Activated naive CD8-positive, alpha-beta T cell (primary cell): ENCODE results near the gene GNPTG.
"Not testable (repeated sequence)": the region's sequence is repeated elsewhere in the genome, so short reads cannot be mapped to it uniquely, and the experiment has no call there.

ENCODE experiments used
- H3K27ac Mint-ChIP-seq: one replicate; pipeline ENCODE4 v1.8.0; 2021; ENCODE audit warnings: mixed read lengths
- H3K27me3 Mint-ChIP-seq: one replicate; pipeline ENCODE4 v1.8.0; 2021; ENCODE audit warnings: mixed read lengths
- H3K36me3 Mint-ChIP-seq: one replicate; pipeline ENCODE4 v1.8.0; 2021; ENCODE audit warnings: mixed read lengths
- H3K4me1 Mint-ChIP-seq: one replicate; pipeline ENCODE4 v1.8.0; 2021; ENCODE audit warnings: low read depth, mixed read lengths
- H3K4me3 Mint-ChIP-seq: one replicate; pipeline ENCODE4 v1.8.0; 2021; ENCODE audit warnings: mild to moderate bottlenecking, mixed read lengths
- H3K9me3 Mint-ChIP-seq: one replicate; pipeline ENCODE4 v1.8.0; 2021; ENCODE audit warnings: low read depth, mixed read lengths

Gene GNPTG

DNA sequence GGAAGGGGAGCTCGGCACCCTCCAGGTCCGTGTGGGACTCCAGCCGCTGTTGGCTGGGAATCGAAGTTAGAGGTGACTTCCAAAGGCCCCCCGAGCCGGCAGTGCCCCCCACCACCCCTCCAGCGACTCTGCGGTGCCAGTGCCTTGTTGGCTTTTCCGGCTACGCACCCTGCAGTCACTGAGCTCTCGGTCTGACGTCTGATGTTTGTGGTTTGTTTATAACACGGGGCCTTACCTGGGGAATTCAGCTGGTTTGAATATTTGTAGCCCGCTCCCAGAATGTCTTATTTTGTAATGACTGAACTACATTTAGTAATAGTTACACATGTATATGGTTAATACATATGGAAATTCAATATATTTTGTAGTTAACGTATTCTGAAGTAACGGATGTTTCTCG, 25.3 kb upstream of the GNPTG start:
- H3K27ac Mint-ChIP-seq: peak overlapping the region; percentile 55
- H3K4me1 Mint-ChIP-seq: peaks cover 2% of the 10 kb centered on the region
- H3K27me3 Mint-ChIP-seq: no peaks in the 10 kb centered on the region
- H3K9me3 Mint-ChIP-seq: no peaks in the 10 kb centered on the region
- no peaks in the 10 kb centered on the region for H3K36me3 Mint-ChIP-seq
- H3K4me3 Mint-ChIP-seq: no peak overlapping the region

DNA sequence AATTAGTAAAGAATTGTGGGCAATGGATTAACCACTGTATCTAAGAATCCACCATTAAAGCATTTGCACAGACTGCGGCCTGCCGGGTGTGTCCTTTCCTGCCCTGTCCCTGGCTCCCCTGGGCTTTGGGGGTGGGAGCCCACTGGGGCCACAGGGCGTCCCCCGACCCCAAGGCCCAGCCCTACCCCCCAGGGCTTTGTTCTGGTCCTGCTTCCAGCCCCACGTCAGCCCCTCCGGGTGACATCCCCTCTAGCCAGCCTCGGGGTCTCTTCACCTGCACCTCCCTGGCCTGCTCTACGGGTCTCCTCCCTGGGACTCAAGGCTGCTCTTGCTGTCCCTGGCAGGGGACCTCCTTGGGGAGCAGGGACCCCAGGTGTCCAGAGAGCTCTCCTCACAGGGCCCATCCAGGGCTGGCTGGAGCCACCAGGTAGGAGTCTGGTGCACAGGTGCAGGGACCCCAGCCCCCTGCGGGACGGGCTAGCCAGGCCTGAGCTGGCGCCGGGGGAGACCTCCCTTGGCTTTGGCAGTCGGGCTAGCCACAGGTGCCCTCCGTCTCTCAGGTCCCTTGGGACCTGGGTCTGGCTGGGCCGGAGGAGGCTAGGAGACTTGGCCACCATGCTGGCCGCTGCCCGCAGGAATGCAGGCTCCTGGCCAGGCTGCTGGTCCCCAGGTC, 24.6 kb upstream of the GNPTG start:
- Mint-ChIP-seq H3K27me3 (peaks cover 2% of the 10 kb centered on the region), H3K4me3 (no peak overlapping the region), H3K27ac (no peak overlapping the region), H3K4me1 (peaks cover 8% of the 10 kb centered on the region), H3K9me3 (no peaks in the 10 kb centered on the region), H3K36me3 (no peaks in the 10 kb centered on the region)

DNA sequence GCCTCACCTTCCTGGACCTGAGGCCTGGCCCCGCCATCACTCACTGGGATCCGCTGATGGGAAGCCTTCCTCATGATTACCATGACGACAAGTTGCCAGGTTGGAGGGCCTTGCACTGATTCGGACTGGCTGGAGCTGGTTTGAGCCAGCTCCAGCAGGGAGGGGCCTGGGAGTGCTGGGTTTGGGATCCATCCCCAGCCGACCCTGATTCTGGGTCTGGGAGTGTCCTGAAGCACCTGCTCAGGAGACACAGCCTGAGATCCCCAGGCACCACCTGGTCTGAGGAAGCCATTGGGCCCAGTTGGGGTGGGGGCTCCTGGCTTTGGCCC, 24.1 kb upstream of the GNPTG start:
- H3K9me3 Mint-ChIP-seq: no peaks in the 10 kb centered on the region
- H3K36me3 Mint-ChIP-seq: no peaks in the 10 kb centered on the region
- no peak overlapping the region for H3K4me3 Mint-ChIP-seq
- H3K27ac Mint-ChIP-seq: no peak overlapping the region
- H3K27me3 Mint-ChIP-seq: peaks cover 2% of the 10 kb centered on the region
- peaks cover 13% of the 10 kb centered on the region for H3K4me1 Mint-ChIP-seq

DNA sequence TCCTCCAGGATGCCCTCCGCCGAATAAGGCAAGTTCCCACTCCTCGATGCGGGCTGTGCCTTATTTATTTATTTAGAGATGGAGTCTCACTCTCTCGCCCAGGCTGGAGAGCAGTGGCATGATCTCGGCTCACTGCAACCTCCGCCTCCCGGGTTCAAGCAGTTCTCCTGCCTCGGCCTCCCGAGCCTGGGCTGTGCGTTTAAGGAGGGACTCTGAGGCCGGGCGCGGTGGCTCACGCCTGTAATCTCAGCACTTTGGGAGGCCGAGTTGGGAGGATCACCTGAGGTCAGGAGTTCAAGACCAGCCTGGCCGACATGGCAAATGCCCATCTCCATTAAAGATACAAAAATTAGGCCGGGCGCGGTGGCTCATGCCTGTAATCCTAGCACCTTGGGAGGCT, 23.6 kb upstream of the GNPTG start:
- peaks cover 15% of the 10 kb centered on the region for H3K4me1 Mint-ChIP-seq
- H3K9me3 Mint-ChIP-seq, H3K36me3 Mint-ChIP-seq, H3K27ac Mint-ChIP-seq, H3K4me3 Mint-ChIP-seq, H3K27me3 Mint-ChIP-seq: not testable (repeated sequence)

DNA sequence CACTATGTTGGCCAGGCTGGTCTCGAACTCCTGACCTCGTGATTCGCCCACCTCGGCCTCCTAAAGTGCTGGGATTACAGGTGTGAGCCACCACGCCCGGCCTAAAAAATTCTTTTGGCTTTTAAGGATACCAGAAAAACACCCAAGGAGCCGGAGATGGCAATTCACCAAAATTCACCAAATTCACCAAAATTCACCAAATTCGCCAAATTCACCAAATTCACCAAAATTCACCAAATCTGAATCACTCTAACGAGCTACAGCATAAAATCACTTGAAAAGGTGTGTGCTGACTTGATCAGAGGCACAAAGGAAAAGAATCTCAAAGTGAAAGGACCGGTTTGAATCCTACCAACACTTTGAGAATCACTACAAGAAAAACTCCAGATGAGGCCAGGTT, 22.8 kb upstream of the GNPTG start:
- not testable (repeated sequence) for H3K36me3 Mint-ChIP-seq, H3K4me3 Mint-ChIP-seq, H3K9me3 Mint-ChIP-seq, H3K27ac Mint-ChIP-seq, H3K27me3 Mint-ChIP-seq
- H3K4me1 Mint-ChIP-seq: peaks cover 15% of the 10 kb centered on the region

DNA sequence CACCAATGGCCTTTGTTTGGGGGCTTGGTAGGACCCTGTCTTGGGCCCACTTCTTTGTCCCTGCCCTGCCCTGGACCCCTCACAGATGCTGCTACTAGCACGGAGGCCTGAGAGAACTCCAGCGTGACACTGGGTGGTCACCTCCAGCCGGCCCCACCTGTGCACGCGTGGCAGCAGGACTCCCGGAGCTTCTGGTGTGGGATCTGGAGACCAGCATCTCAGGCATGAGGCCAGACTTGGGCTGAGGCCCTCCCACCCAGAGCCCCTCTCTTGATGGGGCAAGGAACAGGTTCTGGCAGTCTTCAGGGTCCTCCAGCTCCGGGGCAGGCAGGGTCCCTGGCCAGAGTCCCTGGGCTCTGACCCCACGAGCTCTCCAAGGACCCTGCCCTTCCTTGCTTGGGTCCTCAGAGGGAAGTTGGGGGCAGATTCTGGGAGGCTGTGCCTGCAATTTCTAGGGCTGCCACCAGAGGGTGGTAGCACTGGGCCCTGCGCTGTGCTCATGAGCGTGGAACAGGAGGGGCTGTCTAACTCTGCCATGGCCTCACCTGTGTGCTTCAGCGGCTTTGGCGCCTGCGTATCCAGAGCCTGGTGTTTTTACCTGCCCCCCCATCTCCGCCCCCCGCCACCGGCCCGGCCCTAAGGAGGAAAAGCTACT, 21.3 kb upstream of the GNPTG start:
- peaks cover 18% of the 10 kb centered on the region for H3K4me1 Mint-ChIP-seq
- H3K27ac Mint-ChIP-seq: no peak overlapping the region
- no peaks in the 10 kb centered on the region for H3K36me3 Mint-ChIP-seq
- H3K27me3 Mint-ChIP-seq: peaks cover 6% of the 10 kb centered on the region
- H3K4me3 Mint-ChIP-seq: no peak overlapping the region
- no peaks in the 10 kb centered on the region for H3K9me3 Mint-ChIP-seq

DNA sequence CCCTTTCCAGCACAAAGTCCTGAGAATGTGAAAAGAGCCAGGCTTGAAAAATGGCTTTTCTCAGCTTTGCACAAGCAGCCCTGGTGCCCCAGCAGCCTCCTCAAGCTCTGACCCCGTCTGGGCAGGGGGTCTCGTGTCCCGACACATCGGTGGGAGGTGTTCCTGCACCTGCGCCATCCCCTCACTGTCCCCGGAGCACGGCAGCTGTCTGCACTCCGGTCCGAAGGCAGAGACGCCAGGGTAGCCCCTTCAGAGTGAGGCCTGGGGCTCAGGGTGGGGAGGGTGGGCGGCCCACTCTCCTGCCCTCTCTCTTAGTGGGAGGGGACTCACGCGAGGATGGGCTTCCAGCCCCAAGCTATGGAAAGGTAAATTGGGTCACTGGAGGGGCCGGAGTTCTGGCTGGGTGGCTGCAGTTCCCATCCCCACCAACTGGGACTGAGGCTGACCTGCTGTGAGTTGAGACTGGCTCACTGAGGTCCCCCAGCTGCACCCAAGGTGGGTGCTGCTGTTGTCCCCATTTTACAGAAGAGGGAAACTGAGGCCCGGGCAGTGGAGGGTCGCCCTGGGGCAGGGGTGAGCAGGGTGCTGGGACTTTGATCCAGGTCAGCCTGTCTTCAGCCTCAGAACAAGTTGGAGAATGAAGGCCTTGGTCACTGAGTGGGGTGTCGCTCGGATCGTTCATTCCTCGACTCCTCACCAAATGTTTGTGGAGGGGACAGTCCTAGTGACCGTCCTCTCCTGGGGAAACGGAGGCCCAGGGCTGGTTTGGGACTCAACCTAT, 20.6 kb upstream of the GNPTG start:
- peak overlapping the region; percentile 32 for H3K4me3 Mint-ChIP-seq
- no peaks in the 10 kb centered on the region for H3K9me3 Mint-ChIP-seq
- peaks cover 6% of the 10 kb centered on the region for H3K27me3 Mint-ChIP-seq
- H3K36me3 Mint-ChIP-seq: no peaks in the 10 kb centered on the region
- peaks cover 18% of the 10 kb centered on the region for H3K4me1 Mint-ChIP-seq
- no peak overlapping the region for H3K27ac Mint-ChIP-seq

DNA sequence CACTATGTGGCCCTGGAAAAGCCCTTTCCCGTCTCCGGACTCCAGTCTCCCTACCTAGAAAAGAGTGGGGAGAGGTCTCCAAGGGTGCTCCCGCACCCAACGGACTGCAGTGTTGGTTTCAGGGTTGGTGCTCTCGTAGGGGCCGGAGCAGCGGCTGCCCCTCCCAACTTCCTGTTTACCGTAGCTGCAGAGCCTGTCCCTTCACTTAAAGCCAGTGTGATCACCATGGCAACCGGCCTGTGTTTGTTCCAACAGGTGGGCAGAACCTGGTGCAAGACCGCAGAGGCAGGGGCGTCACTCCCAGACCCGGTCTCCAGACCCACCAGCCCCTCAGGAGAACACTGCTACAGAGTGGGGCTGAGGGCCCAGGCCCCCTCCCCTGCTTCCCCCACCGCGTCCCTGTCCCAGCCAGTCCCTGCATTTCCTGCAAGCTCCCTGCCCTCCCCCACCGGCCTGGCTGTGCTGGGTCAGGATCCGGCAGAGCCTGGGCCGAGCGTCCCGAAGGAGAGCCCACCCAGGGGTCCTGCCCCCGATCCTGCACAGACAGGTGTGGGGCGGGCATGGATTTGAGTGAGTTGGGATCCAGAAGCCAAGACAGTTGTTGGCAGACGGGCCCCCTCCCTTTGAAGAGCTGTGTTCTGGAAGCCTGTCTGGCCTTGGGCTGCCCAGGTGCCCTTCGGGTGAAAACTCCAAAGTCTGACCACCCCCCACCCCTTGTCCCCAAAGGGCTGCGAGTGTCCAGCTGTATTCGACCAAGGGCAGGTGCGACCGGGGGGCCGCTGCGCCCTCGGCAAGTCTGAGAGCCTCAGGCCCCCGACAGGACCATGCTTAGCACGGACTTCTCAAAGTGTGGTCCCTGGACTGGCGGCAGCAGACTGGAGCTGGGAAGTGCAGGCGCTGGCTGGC, 19.8 kb upstream of the GNPTG start:
- H3K4me3 Mint-ChIP-seq: peak overlapping the region; percentile 75
- H3K27me3 Mint-ChIP-seq: peaks cover 6% of the 10 kb centered on the region
- H3K36me3 Mint-ChIP-seq: no peaks in the 10 kb centered on the region
- peaks cover 18% of the 10 kb centered on the region for H3K4me1 Mint-ChIP-seq
- H3K27ac Mint-ChIP-seq: no peak overlapping the region
- no peaks in the 10 kb centered on the region for H3K9me3 Mint-ChIP-seq

DNA sequence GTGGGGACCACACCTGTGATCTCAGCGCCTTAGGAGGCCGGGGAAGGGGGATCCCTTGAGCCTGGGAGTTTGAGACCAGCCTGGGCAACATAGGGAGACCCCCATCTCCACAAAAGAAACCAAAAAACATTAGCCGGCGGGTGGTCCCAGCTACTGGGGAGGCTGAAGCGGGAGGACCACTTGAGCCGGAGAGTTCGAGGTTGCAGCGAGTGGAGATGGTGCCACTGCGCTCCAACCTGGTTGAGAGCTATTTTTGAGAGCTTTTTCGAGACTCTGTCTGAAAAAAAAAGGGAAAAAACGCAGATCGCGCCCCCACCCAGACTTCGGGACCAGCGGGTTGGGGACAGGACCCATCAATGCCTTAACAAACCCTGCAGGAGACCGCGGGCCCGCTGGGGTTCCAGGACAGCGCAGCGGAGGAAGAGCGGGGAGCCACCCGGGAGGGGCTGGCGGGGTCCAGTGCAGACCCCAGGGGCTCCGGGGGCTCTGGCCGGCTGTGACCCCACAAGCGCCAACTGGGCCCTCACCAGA, 19.0 kb upstream of the GNPTG start:
- H3K9me3 Mint-ChIP-seq: no peaks in the 10 kb centered on the region
- peak overlapping the region; percentile 75 for H3K4me3 Mint-ChIP-seq
- peaks cover 18% of the 10 kb centered on the region for H3K4me1 Mint-ChIP-seq
- peaks cover 6% of the 10 kb centered on the region for H3K27me3 Mint-ChIP-seq
- H3K27ac Mint-ChIP-seq: no peak overlapping the region
- no peaks in the 10 kb centered on the region for H3K36me3 Mint-ChIP-seq

DNA sequence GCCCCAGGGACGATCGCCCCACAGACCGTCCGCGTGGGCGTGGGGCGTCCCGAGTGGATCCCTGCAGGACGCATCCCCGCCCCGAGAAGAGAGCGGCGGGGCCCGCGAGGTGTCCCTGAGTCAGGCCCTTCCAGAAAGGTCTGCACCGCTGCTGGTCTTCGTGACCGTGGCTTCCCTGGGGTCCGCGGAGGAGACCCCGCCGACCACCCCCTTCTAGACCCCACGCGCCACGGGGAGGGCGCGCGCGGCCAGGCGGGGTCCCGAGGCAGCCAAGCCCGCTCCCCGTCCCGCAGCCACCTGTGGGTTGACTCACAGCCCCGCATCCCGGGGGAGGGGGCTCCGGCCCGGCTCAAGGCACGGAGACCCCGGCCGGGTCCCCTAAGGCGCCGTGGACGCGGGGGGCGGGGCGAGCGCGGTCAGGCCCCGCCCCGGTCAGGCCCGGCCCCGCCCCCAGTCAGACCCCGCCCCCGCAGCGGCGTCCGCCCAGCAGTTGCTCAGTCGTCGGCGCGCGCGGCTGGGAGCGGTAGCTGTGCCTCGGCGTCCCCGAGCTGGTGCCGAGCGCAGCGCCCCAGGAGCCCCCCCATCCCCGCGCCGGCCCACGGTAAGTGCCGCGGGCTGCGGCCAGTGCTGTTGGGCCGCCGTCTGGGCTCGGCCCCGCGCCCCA, 18.4 kb upstream of the GNPTG start, which contains the start of gene BAIAP3:
TSS of gene BAIAP3 (plus strand) at position 497 of the 664 bp plus-strand sequence. CDS start 4,905 bp downstream, outside the sequence.
- H3K36me3 Mint-ChIP-seq: no peaks in the 10 kb centered on the region
- H3K9me3 Mint-ChIP-seq: no peaks in the 10 kb centered on the region
- H3K4me1 Mint-ChIP-seq: peaks cover 18% of the 10 kb centered on the region
- peaks cover 6% of the 10 kb centered on the region for H3K27me3 Mint-ChIP-seq
- H3K4me3 Mint-ChIP-seq: peak within 1 kb of the TSS; percentile 75
- no peak within 1 kb of the TSS for H3K27ac Mint-ChIP-seq

DNA sequence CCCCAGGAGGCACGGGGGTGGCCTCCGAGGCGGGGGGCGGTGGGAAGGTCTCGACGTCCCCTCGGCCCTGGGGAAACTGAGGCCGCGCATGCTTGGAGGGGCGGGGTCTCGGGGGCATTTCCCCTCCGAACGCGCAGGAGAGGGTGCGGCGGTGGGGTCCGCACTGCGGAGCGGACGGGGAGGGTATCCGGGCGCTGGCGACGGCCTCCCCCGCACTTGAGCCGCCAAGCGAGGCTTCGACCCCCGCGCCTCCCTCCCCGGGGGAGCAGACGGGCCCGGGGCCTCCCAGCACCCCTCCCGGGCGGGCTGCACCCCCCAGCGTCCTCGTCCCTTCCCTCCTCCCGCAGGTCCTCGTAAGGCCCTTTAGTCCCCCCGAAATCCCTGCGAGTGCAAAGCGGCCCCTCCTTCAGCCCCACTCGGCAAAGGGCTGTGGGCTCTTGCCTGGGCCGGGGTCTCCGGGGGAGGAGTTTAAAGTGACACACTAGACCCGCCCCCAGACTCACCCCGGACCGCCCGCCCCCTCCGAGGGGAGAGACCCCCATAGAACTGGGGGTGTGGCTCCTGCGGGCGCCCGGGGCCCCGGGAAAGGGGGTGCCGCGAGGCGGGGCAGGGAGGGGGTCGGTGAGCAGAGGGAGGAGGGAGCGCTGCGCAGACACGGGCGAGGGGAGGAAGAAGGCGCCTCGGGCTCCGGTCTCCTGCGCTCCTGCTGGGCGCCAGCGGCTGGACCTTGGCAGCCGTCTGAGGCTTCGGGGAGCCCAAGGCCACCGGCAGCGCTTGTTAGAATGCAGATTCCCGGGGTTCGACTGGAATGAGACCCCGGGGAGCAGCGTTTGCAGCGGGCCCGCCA, 17.7 kb upstream of the GNPTG start:
- Mint-ChIP-seq H3K27me3 (peaks cover 6% of the 10 kb centered on the region), H3K36me3 (no peaks in the 10 kb centered on the region)

DNA sequence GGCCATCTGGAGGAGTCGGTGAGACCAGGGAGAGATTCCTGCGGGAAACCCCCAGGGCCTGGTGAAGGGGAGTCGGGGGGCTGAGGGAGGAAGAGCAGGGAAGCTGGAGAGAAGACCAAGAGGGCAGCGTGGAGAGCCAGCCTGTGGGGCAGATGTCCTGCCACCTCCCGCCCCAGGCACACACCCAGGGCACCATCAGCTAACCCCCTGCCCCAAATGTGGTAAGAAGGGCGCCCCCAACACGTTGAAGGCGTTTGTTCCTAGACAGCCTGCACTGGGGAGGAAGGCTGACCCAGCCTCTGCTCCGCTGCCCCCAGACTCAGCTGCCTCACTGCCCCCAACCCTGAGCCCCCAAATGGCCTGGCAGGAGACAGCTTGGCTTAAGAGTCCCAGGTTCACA, 17.0 kb upstream of the GNPTG start:
- no peaks in the 10 kb centered on the region for H3K36me3 Mint-ChIP-seq
- H3K4me3 Mint-ChIP-seq: no peak overlapping the region
- peaks cover 6% of the 10 kb centered on the region for H3K27me3 Mint-ChIP-seq
- H3K27ac Mint-ChIP-seq: no peak overlapping the region
- H3K4me1 Mint-ChIP-seq: peaks cover 18% of the 10 kb centered on the region
- H3K9me3 Mint-ChIP-seq: no peaks in the 10 kb centered on the region

More for the DNA sequence above, 17.7 kb upstream of the GNPTG start:
- Mint-ChIP-seq H3K27ac (no peak overlapping the region), H3K4me1 (peaks cover 18% of the 10 kb centered on the region), H3K9me3 (no peaks in the 10 kb centered on the region), H3K4me3 (no peak overlapping the region)

DNA sequence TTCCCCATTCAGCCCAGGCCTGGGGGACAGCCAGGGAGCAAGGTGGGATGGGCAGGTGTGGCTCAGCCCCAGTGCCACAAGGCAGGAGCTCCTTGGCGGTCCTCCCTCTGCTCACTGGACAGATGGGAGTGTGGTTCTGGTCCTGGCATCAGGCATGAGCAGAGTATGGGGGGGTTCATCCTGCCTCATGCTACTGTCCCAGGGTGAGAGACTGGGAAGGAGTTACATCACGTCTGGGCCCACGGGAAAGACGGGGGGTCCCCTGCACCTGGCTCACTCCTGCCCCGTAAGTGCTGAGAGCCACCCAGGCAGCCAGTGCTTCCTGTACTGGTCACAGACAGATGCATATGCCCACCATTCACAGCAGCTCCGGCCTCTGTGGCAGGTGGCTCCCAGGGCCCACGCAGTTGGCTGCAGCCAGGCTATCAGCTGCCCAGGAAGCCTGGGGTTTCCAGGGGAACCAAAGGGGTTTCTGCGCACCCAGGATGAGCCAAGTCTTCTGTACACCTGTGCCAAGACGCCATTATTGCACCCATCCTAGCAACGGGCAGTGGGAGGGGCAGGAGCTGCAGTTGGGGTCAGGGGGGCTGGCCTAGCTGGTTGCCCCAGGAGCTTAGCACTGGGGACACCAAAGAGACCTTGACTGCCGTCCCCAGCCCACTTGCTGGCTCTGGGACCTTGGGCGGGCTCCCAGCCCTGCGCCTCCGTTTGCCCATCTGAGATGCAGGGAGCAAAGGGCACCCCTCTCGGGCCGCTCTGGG, 16.3 kb upstream of the GNPTG start:
- peaks cover 6% of the 10 kb centered on the region for H3K27me3 Mint-ChIP-seq
- no peak overlapping the region for H3K4me3 Mint-ChIP-seq

More for the DNA sequence above, 16.3 kb upstream of the GNPTG start:
- Mint-ChIP-seq H3K27ac (no peak overlapping the region), H3K4me1 (peaks cover 18% of the 10 kb centered on the region), H3K36me3 (no peaks in the 10 kb centered on the region), H3K9me3 (no peaks in the 10 kb centered on the region)
